Mucosa of descending colon (tissue), 3 donors: ENCODE data around the gene C6orf89. TPM values are rescaled to one million over a fixed set of nuclear protein-coding genes. Genes with fewer than 3 reads are reported as not detected.
A peak's percentile ranks its signal among the peaks of the same experiment; 100 is the strongest.

Source experiments
- ATAC-seq: fragments of 200-7000 bp; cut with Tn5 transposase; one replicate; pipeline ENCODE4 v1.9.1; 2020; ENCODE audit warnings: mild to moderate bottlenecking, moderate library complexity
- DNase-seq, 3 donors: peaks; one replicate each; pipeline ENCODE4 v3.0.0-alpha.2; 2020
- H3K36me3 ChIP-seq: fragments of 200-600 bp; one replicate; pipeline ENCODE4 v1.8.0; 2021; ENCODE audit warnings: low read depth, mild to moderate bottlenecking
- H3K4me1 ChIP-seq: fragments of 200-600 bp; one replicate; pipeline ENCODE4 v1.8.0; 2021; ENCODE audit warnings: low read depth, mild to moderate bottlenecking
- H3K4me3 ChIP-seq: fragments of 200-600 bp; one replicate; pipeline ENCODE4 v1.8.0; 2021; ENCODE audit warnings: mild to moderate bottlenecking
- H3K9me3 ChIP-seq: fragments of 200-600 bp; one replicate; pipeline ENCODE4 v1.8.0; 2021; ENCODE audit warnings: mild to moderate bottlenecking
- CTCF ChIP-seq: fragments of 200-600 bp; IDR thresholded peaks from one replicate; pipeline ENCODE4 v1.8.0; 2022; ENCODE audit warnings: antibody characterized with exemption, mild to moderate bottlenecking
- intact Hi-C, 2 donors: fragments of 100-400 bp; cut with DNase I in 1 of 2; cut with micrococcal nuclease in 1 of 2; formaldehyde crosslinking; loops; one replicate each; pipeline versions ENCODE4 v1.11.0 to v1.11.1; 2022; cut with DNase I, micrococcal nuclease
- long read RNA-seq, 2 donors: library from polyadenylated mRNA; unstranded; transcript quantifications; one replicate each; pipeline ENCODE4 v2.0.0, GENCODE V29; 2019 to 2021
- total RNA-seq, 3 donors: library from RNA; stranded (reverse); fragmentation: NEBNext Ultra II Directional in 2 of 3; extraction: Animal tissue kit (Norgen Biotek cat#: 25700) in 2 of 3; gene quantifications; one replicate each; pipeline versions ENCODE4 v1.2.1 to v1.2.4, GENCODE V29; 2021 to 2023
- donor health status: DM: no; HTN: no; CAD: no; lungs with moderate emphysema.
- donor health status: DM: no; HTN: no; CAD: no.
- donor health status: DM: no; HTN: yes; CAD: no.

Gene C6orf89, protein sequence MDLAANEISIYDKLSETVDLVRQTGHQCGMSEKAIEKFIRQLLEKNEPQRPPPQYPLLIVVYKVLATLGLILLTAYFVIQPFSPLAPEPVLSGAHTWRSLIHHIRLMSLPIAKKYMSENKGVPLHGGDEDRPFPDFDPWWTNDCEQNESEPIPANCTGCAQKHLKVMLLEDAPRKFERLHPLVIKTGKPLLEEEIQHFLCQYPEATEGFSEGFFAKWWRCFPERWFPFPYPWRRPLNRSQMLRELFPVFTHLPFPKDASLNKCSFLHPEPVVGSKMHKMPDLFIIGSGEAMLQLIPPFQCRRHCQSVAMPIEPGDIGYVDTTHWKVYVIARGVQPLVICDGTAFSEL
- total RNA-seq: 10 to 100 TPM; 53.9 to 66.6 (median 56.0) TPM
- long read RNA-seq, donor 1, full-length matches to known transcripts: 35 of 61 reads
- long read RNA-seq, donor 1, partial matches to known transcripts: 11 of 61 reads
- long read RNA-seq, donor 1, other reads (novel, unspliced or antisense): 15 of 61 reads
- long read RNA-seq, donor 2, full-length matches to known transcripts: 28 of 46 reads
- long read RNA-seq, donor 2, partial matches to known transcripts: 10 of 46 reads
- long read RNA-seq, donor 2, other reads (novel, unspliced or antisense): 8 of 46 reads

DNA sequence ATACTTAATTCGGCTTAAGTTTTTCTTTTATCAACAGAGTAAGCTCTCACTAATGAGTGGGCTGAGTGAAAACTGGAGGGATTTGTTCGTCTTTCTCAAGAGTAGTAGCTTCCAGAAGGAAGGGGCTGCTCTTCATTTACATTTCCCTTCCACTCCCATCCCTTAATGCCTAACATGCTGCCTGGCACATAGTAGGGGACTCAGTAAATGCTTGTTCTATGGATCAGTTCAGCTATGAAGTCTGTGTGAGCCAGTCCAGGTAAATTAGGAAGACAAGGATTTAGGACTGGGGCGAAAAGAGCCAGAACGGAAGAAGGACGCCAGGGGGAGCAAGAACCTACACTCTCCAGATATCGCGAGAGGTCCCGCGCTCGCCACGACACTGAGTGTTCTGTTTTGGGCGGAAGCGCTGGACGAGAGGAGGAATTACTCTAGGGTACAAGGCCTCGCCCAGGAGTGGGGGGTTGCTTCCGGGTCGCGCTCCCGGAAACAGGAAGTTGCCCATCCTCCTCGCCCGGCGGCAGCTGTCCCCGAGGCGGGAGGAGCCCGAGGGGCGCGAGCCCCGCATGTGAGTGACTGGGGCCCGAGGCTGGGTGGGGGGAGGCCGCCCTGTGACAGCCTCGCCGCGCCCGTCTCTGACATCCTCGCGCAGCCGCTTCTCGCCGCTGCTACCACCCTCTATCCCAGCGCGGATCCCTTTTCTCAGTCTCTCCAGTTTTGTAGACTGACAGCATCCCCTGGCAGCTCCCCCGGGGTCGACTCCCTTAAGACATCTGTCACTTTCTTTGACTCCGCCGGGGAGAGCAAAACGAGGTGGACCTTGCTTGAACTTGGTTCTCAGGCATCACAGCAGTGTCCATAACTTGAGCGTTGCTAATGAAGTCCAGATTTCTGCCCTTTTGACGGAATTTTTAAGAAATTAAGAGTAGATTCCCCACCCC lies at the start of gene C6orf89:
Gene C6orf89, plus strand, starts transcription at position 492 of the 941 bp plus-strand sequence. CDS start 13,493 bp downstream, outside the sequence.
- Histone ChIP-seq H3K4me1 (peaks cover 9% of the 10 kb centered on the region), H3K4me3 (peak within 1 kb of the TSS; percentile 59), H3K9me3 (no peaks in the 10 kb centered on the region), H3K36me3 (no peaks in the 10 kb centered on the region)
- intact Hi-C loops: loop anchor here (5.0 to 10.0 kb wide), 2 partner anchors 99 to 132 kb away; partner anchors contain the start of gene MTCH1 (in 1 of the 2)
- DNase-seq: peak; percentile 96 to 99 (median 98)
- ATAC-seq: peak; percentile 100
- peak; percentile 79 for TF ChIP-seq CTCF

DNA sequence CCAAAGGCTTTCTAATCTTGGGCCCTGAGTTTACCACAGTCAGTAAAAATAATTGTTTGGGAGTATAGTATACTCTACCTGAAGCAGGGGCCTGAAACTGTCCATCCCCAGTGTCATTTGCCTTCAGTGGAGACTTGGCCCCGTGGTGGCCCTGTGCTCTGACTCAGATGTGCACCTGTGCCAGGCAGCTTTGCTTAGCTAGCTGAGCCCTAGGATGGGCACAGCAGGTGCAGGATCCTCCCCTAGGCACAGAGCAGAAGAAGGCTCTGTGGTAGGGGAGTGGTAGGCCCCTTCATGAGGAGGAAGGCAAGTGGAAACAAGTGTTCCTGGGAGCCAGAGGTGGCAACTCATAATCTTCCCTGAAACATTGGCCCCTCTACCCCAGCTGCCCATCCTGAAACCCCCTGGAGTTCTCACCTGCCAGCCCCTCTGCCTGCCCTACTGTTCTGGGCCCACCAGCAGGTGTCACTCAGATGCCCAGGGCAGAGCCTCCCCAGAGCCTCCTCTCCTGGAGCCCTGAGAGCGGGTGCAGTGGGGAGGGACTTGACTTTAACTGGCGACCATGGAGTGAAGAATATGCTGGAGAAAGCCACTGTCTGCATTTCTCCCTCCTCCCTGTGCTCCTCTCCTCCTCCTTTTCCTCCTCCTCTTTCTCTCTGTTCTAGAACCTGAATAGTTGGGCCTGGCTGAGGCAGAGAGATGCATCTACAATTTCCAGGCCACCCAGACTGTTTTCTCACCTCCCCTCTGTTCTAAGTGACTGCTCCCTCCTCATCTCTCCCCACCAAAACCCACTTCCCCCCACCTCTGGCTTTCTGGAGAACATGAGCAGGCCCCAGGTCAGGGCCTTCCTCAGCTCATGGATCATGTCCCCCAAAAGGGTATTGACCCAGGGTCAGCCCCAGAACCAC lies 49.4 kb upstream of the C6orf89 start:
- intact Hi-C loops: no loop called here
- Histone ChIP-seq H3K4me1 (peaks cover 11% of the 10 kb centered on the region), H3K4me3 (no peak overlapping the region), H3K9me3 (no peaks in the 10 kb centered on the region), H3K36me3 (no peaks in the 10 kb centered on the region)
- DNase-seq: no peak
- no peak for TF ChIP-seq CTCF
- no peak for ATAC-seq

DNA sequence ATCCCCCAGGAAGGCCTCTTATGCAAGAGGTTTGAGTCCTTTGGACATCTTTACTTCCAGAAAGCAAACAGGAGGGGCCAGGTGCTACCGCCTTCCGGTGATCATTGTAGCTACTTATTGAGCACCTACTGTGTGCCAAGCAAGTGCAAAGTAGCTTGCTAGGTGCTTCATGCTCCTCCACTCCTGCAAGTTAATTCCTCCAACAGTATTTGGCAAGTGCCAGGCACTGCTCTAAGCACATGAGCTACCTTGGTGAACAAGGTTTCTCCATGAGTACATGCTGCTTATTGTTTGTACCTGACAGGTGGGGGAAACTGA lies 48.8 kb upstream of the C6orf89 start:
- Histone ChIP-seq H3K36me3 (no peaks in the 10 kb centered on the region), H3K4me1 (peaks cover 11% of the 10 kb centered on the region), H3K9me3 (no peaks in the 10 kb centered on the region), H3K4me3 (no peak overlapping the region)
- no peak for ATAC-seq
- no peak for TF ChIP-seq CTCF
- DNase-seq: no peak
- intact Hi-C loops: no loop called here

GRCh38 chr6:36837686-36838085 lies 48.1 kb upstream of the C6orf89 start:
- no peak overlapping the region for H3K4me3 ChIP-seq
- no peak for ATAC-seq
- no peaks in the 10 kb centered on the region for H3K9me3 ChIP-seq
- intact Hi-C loops: no loop called here
- TF ChIP-seq CTCF: no peak
- H3K36me3 ChIP-seq: no peaks in the 10 kb centered on the region
- no peak for DNase-seq
- H3K4me1 ChIP-seq: peaks cover 11% of the 10 kb centered on the region
